ENCODE results near the gene SINHCAF.

DNA sequence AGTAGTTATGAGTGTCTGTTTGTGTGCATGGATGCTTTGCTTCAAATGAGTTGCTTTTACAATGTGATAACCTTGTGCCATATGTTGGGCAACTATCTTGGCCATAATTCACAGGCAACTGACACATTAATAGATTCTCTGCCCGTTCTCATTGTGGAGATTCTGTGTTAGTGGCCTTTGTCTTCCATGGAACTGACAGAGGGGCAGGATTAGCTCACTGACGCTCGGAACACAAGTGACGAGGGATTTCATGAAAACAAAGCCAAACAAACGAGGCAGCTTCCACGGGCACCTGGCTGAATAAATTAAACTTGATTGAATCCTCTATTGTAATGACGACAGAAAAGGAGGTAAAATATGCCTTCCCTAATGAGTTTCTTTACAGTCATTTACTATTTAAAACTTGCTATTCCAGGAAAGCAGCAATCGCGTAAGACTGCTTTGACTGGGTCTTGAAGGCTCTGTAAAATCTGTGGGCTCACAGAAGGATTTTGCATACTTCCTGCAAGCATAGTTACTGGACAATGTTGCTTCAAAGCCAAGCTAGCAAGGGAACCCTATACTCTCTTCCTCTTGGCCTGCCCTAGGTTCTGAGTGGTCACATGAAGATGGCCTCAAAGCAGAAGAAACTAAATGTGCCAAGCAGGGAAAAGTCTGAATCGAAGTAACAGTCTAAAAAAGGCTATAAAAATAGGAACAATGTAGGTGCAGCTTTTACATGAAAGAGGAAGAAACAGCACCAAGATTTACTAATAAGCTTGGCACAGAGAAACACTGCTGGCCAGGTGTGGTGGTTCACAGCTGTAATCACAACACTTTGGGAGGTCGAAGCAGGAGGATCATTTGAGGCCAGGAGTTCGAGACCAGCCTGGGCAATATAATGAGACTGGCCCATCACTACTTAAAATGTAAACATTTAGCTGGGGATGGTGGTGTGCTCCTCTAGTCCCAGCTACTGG lies 28.1 kb upstream of the SINHCAF start:
- TF ChIP-seq CTCF (IDR thresholded peaks at IDR 0.05; ENCODE audit: low read length) (no peak), EZH2 (IDR thresholded peaks at IDR 0.05; ENCODE audit: borderline replicate concordance, low read length) (no peak)
